T-helper 1 cell treated with Interleukin-12 subunit alpha and Interleukin-12 subunit beta and Interleukin-4 antibody, amounts not matched to agents 30 μg/mL and 1 μg/mL, for 36 hours (primary cell): ENCODE measurements around the gene TRIM7.
"Not testable (repeated sequence)": the region's sequence is repeated elsewhere in the genome, so short reads cannot be mapped to it uniquely, and the experiment has no call there.

Source experiments
- H3K27ac Mint-ChIP-seq: one replicate; pipeline ENCODE4 v1.8.0; 2021; ENCODE audit warnings: mild to moderate bottlenecking, mixed read lengths
- H3K27me3 Mint-ChIP-seq: one replicate; pipeline ENCODE4 v1.8.0; 2021; ENCODE audit warnings: low read depth, mixed read lengths
- H3K36me3 Mint-ChIP-seq: one replicate; pipeline ENCODE4 v1.8.0; 2021; ENCODE audit warnings: low read depth, mixed read lengths
- H3K4me1 Mint-ChIP-seq: one replicate; pipeline ENCODE4 v1.8.0; 2021; ENCODE audit warnings: low read depth, mixed read lengths
- H3K4me3 Mint-ChIP-seq: one replicate; pipeline ENCODE4 v1.8.0; 2021; ENCODE audit warnings: mild to moderate bottlenecking, moderate library complexity, mixed read lengths
- H3K9me3 Mint-ChIP-seq: one replicate; pipeline ENCODE4 v1.8.0; 2021; ENCODE audit warnings: mixed read lengths

TRIM7 gene

GRCh38 chr5:181186022-181186421 lies 19.0 kb downstream of the TRIM7 start:
- Mint-ChIP-seq H3K36me3 (peaks cover 8% of the 10 kb centered on the region), H3K4me1 (peaks cover 32% of the 10 kb centered on the region)

GRCh38 chr5:181185560-181185959 lies 19.4 kb downstream of the TRIM7 start:
- no peak overlapping the region for H3K4me3 Mint-ChIP-seq

More at GRCh38 chr5:181186022-181186421, 19.0 kb downstream of the TRIM7 start:
- Mint-ChIP-seq H3K9me3 (no peaks in the 10 kb centered on the region), H3K4me3 (no peak overlapping the region), H3K27me3 (peaks cover 14% of the 10 kb centered on the region), H3K27ac (no peak overlapping the region)

GRCh38 chr5:181184845-181185216 lies 20.2 kb downstream of the TRIM7 start:
- H3K27me3 Mint-ChIP-seq: peaks cover 14% of the 10 kb centered on the region
- H3K27ac Mint-ChIP-seq: no peak overlapping the region
- H3K4me1 Mint-ChIP-seq: peaks cover 27% of the 10 kb centered on the region
- no peaks in the 10 kb centered on the region for H3K9me3 Mint-ChIP-seq
- H3K36me3 Mint-ChIP-seq: peaks cover 8% of the 10 kb centered on the region
- H3K4me3 Mint-ChIP-seq: peak overlapping the region; percentile 90

More at GRCh38 chr5:181185560-181185959, 19.4 kb downstream of the TRIM7 start:
- Mint-ChIP-seq H3K27me3 (peaks cover 14% of the 10 kb centered on the region), H3K9me3 (no peaks in the 10 kb centered on the region), H3K27ac (no peak overlapping the region), H3K4me1 (peaks cover 32% of the 10 kb centered on the region), H3K36me3 (peaks cover 8% of the 10 kb centered on the region)

- Mint-ChIP-seq H3K27ac (peak overlapping the region; percentile 72), H3K27me3 (peaks cover 6% of the 10 kb centered on the region), H3K4me3 (peak overlapping the region; percentile 79), H3K9me3 (no peaks in the 10 kb centered on the region), H3K4me1 (peaks cover 14% of the 10 kb centered on the region), H3K36me3 (no peaks in the 10 kb centered on the region)
Observed at GRCh38 chr5:181182651-181183050, 22.3 kb downstream of the TRIM7 start.

- no peaks in the 10 kb centered on the region for H3K9me3 Mint-ChIP-seq
- H3K27ac Mint-ChIP-seq: peak overlapping the region; percentile 33
- peaks cover 14% of the 10 kb centered on the region for H3K27me3 Mint-ChIP-seq
- H3K4me3 Mint-ChIP-seq: peak overlapping the region; percentile 55
- peaks cover 14% of the 10 kb centered on the region for H3K4me1 Mint-ChIP-seq
- H3K36me3 Mint-ChIP-seq: no peaks in the 10 kb centered on the region
Observed at GRCh38 chr5:181181650-181182565, 23.1 kb downstream of the TRIM7 start.

- not testable (repeated sequence) for H3K4me3 Mint-ChIP-seq, H3K27ac Mint-ChIP-seq, H3K9me3 Mint-ChIP-seq, H3K36me3 Mint-ChIP-seq
- Mint-ChIP-seq H3K27me3 (peaks cover 37% of the 10 kb centered on the region), H3K4me1 (peaks cover 17% of the 10 kb centered on the region)
Observed at GRCh38 chr5:181177559-181177958, 27.4 kb downstream of the TRIM7 start.

- H3K27ac Mint-ChIP-seq: no peak overlapping the region
- H3K36me3 Mint-ChIP-seq: no peaks in the 10 kb centered on the region
- H3K27me3 Mint-ChIP-seq: peaks cover 34% of the 10 kb centered on the region
- H3K4me3 Mint-ChIP-seq: no peak overlapping the region
- H3K4me1 Mint-ChIP-seq: peaks cover 15% of the 10 kb centered on the region
- no peaks in the 10 kb centered on the region for H3K9me3 Mint-ChIP-seq
Observed at GRCh38 chr5:181176254-181176952, 28.6 kb downstream of the TRIM7 start.

- peaks cover 37% of the 10 kb centered on the region for H3K4me1 Mint-ChIP-seq
- peak overlapping the region; percentile 87 for H3K4me3 Mint-ChIP-seq
- H3K36me3 Mint-ChIP-seq: peaks cover 2% of the 10 kb centered on the region
- H3K27ac Mint-ChIP-seq: peak overlapping the region; percentile 87
- H3K9me3 Mint-ChIP-seq: no peaks in the 10 kb centered on the region
- H3K27me3 Mint-ChIP-seq: peaks cover 59% of the 10 kb centered on the region
Observed at GRCh38 chr5:181173420-181174342, 31.3 kb downstream of the TRIM7 start.

- peaks cover 39% of the 10 kb centered on the region for H3K4me1 Mint-ChIP-seq
- peak overlapping the region; percentile 87 for H3K27ac Mint-ChIP-seq
- H3K4me3 Mint-ChIP-seq: peak overlapping the region; percentile 87
- H3K9me3 Mint-ChIP-seq: no peaks in the 10 kb centered on the region
- peaks cover 66% of the 10 kb centered on the region for H3K27me3 Mint-ChIP-seq
- peaks cover 2% of the 10 kb centered on the region for H3K36me3 Mint-ChIP-seq
Observed at GRCh38 chr5:181173027-181173419, 32.0 kb downstream of the TRIM7 start.

GRCh38 chr5:181171782-181172181 lies 33.2 kb downstream of the TRIM7 start:
- Mint-ChIP-seq H3K27me3 (peaks cover 69% of the 10 kb centered on the region), H3K36me3 (peaks cover 2% of the 10 kb centered on the region), H3K9me3 (no peaks in the 10 kb centered on the region), H3K27ac (no peak overlapping the region), H3K4me1 (peaks cover 46% of the 10 kb centered on the region), H3K4me3 (no peak overlapping the region)

GRCh38 chr5:181170996-181171395 lies 34.0 kb downstream of the TRIM7 start:
- Mint-ChIP-seq H3K27me3 (peaks cover 73% of the 10 kb centered on the region), H3K9me3 (no peaks in the 10 kb centered on the region), H3K36me3 (peaks cover 2% of the 10 kb centered on the region), H3K4me3 (peak overlapping the region; percentile 28), H3K27ac (peak overlapping the region; percentile 67), H3K4me1 (peaks cover 46% of the 10 kb centered on the region)

- H3K36me3 Mint-ChIP-seq: peaks cover 2% of the 10 kb centered on the region
- peaks cover 49% of the 10 kb centered on the region for H3K4me1 Mint-ChIP-seq
- peaks cover 76% of the 10 kb centered on the region for H3K27me3 Mint-ChIP-seq
- H3K9me3 Mint-ChIP-seq: no peaks in the 10 kb centered on the region
- H3K4me3 Mint-ChIP-seq: peak overlapping the region; percentile 72
- peak overlapping the region; percentile 70 for H3K27ac Mint-ChIP-seq
Observed at GRCh38 chr5:181170237-181170825, 34.7 kb downstream of the TRIM7 start.

- peaks cover 51% of the 10 kb centered on the region for H3K4me1 Mint-ChIP-seq
Observed at GRCh38 chr5:181169459-181170236, 35.3 kb downstream of the TRIM7 start.

More at GRCh38 chr5:181169459-181170236, 35.3 kb downstream of the TRIM7 start:
- Mint-ChIP-seq H3K27ac (peak overlapping the region; percentile 70), H3K27me3 (peaks cover 76% of the 10 kb centered on the region), H3K4me3 (peak overlapping the region; percentile 72)
- not testable (repeated sequence) for H3K36me3 Mint-ChIP-seq, H3K9me3 Mint-ChIP-seq
